ENCODE results near the gene VWF. TPM values are rescaled to one million over a fixed set of nuclear protein-coding genes. Genes with fewer than 3 reads are reported as not detected.
"Not testable (repeated sequence)": the region's sequence is repeated elsewhere in the genome, so short reads cannot be mapped to it uniquely, and the experiment has no call there.

The VWF gene
- 10 to 100 TPM; 10.1 to 16.9 (median 13.2) TPM for polyA plus RNA-seq (ENCODE audit: insufficient read length in 4 of 4)

- DNase-seq (ENCODE audit: low read depth in 4 of 4, low spot score in 3 of 4): no peak
Measured at GRCh38 chr12:6124411-6125309, at the start of gene VWF. TSS of gene VWF (minus strand) at chr12:6124670. CDS start at chr12:6123196, 1,474 bp downstream.

GRCh38 chr12:6172862-6173261 is 48.4 kb upstream of the VWF start:
- DNase-seq (ENCODE audit: low read depth in 4 of 4, low spot score in 3 of 4): no peak

GRCh38 chr12:6172086-6172485 is 47.6 kb upstream of the VWF start:
- no peak for DNase-seq (ENCODE audit: low read depth in 4 of 4, low spot score in 3 of 4)

GRCh38 chr12:6171409-6172015 is 47.0 kb upstream of the VWF start:
- DNase-seq (ENCODE audit: low read depth in 4 of 4, low spot score in 3 of 4): no peak

GRCh38 chr12:6167327-6168280 is 43.1 kb upstream of the VWF start:
- no peak for DNase-seq (ENCODE audit: low read depth in 4 of 4, low spot score in 3 of 4)

- DNase-seq (ENCODE audit: low read depth in 4 of 4, low spot score in 3 of 4): no peak
Measured at GRCh38 chr12:6166808-6167207, 42.3 kb upstream of the VWF start.

GRCh38 chr12:6165395-6165794 is 40.9 kb upstream of the VWF start:
- DNase-seq (ENCODE audit: low read depth in 4 of 4, low spot score in 3 of 4): no peak

GRCh38 chr12:6163416-6164060 is 39.1 kb upstream of the VWF start:
- no peak for DNase-seq (ENCODE audit: low read depth in 4 of 4, low spot score in 3 of 4)

GRCh38 chr12:6161124-6161882 is 36.8 kb upstream of the VWF start:
- DNase-seq (ENCODE audit: low read depth in 4 of 4, low spot score in 3 of 4): no peak

GRCh38 chr12:6160049-6160649 is 35.7 kb upstream of the VWF start:
- not testable (repeated sequence) for DNase-seq (ENCODE audit: low read depth in 4 of 4, low spot score in 3 of 4)

- not testable (repeated sequence) for DNase-seq (ENCODE audit: low read depth in 4 of 4, low spot score in 3 of 4)
Measured at GRCh38 chr12:6159166-6160011, 34.9 kb upstream of the VWF start.

- no peak for DNase-seq (ENCODE audit: low read depth in 4 of 4, low spot score in 3 of 4)
Measured at GRCh38 chr12:6158749-6159148, 34.3 kb upstream of the VWF start.

GRCh38 chr12:6158255-6158654 is 33.8 kb upstream of the VWF start:
- no peak for DNase-seq (ENCODE audit: low read depth in 4 of 4, low spot score in 3 of 4)

- DNase-seq (ENCODE audit: low read depth in 4 of 4, low spot score in 3 of 4): no peak
Measured at GRCh38 chr12:6157482-6157881, 33.0 kb upstream of the VWF start.

GRCh38 chr12:6154730-6155459 is 30.4 kb upstream of the VWF start:
- DNase-seq (ENCODE audit: low read depth in 4 of 4, low spot score in 3 of 4): no peak

- DNase-seq (ENCODE audit: low read depth in 4 of 4, low spot score in 3 of 4): not testable (repeated sequence)
Measured at GRCh38 chr12:6148722-6149121, 24.3 kb upstream of the VWF start.

- no peak for DNase-seq (ENCODE audit: low read depth in 4 of 4, low spot score in 3 of 4)
Measured at GRCh38 chr12:6148061-6148460, 23.6 kb upstream of the VWF start.

GRCh38 chr12:6146951-6147350 is 22.5 kb upstream of the VWF start:
- no peak for DNase-seq (ENCODE audit: low read depth in 4 of 4, low spot score in 3 of 4)
